Ovary (tissue), 9 donors: ENCODE measurements around the gene HIGD1A. TPM values are rescaled to one million over a fixed set of nuclear protein-coding genes. Genes with fewer than 3 reads are reported as not detected.

Source experiments
- DNase-seq, 5 donors: peaks; one replicate each; pipeline ENCODE4 v3.0.0-alpha.2; 2019 to 2020
- H3K27ac ChIP-seq, 2 donors: fragments of 200-600 bp; one replicate each; pipeline versions ENCODE4 v1.5.1 to v1.8.0; 2019 to 2022
- H3K27me3 ChIP-seq: fragments of 200-600 bp; one replicate; pipeline ENCODE4 v1.8.0; 2022
- H3K36me3 ChIP-seq: fragments of 200-600 bp; sonication (generic); one replicate; pipeline ENCODE4 v1.5.1; 2019
- H3K4me1 ChIP-seq: one replicate; pipeline ENCODE4 v1.8.1; 2013; ENCODE audit warnings: mild to moderate bottlenecking, moderate library complexity; ENCODE audit not compliant: insufficient read depth
- H3K4me3 ChIP-seq: fragments of 200-600 bp; sonication (generic); one replicate; pipeline ENCODE4 v1.5.1; 2017
- H3K9me3 ChIP-seq, 2 donors: fragments of 200-600 bp in 1 of 2; sonication (generic) in 1 of 2; one replicate each; pipeline versions ENCODE4 v1.5.1 to v1.8.1; 2013 to 2019; ENCODE audit warnings: mild to moderate bottlenecking in 1 of 2, moderate library complexity in 1 of 2
- EP300 ChIP-seq: sonication (generic); formaldehyde crosslinking; IDR thresholded peaks from one replicate; pipeline ENCODE4 v1.6.1; 2017; ENCODE audit warnings: antibody characterized with exemption
- POLR2A ChIP-seq: fragments of 450-650 bp; IDR thresholded peaks from one replicate; pipeline ENCODE4 v1.6.1; 2017; ENCODE audit warnings: antibody characterized with exemption, mild to moderate bottlenecking, moderate library complexity
- WGBS, 3 donors: extraction: QIAGEN DNeasy Blood & Tissue Kit in 1 of 3; methylation state at CpG; one replicate each; pipeline versions ENCODE4 v1.1.5 to v1.1.7; 2013 to 2017; 5-methylcytosine and 5-hydroxymethylcytosine counted together
- intact Hi-C, 4 donors: fragments of 100-400 bp; cut with DNase I; formaldehyde crosslinking; loops; one replicate each; pipeline versions ENCODE4 v1.11.0 to v1.15.1; 2022 to 2023
- polyA plus RNA-seq, 2 donors: library from polyadenylated mRNA; stranded (reverse); fragments of 200-250 nt in 1 of 2; fragments of 350-450 nt in 1 of 2; fragmentation: Illumina TruSeq in 1 of 2; extraction: RNeasy Lipid Tissue Mini Kit (QIAGEN cat#74804) in 1 of 2; gene quantifications; one replicate each; pipeline ENCODE4 v1.2.3, GENCODE V29; 2013 to 2014
- total RNA-seq, 7 donors: library from RNA; depleted of rRNA in 2 of 7; stranded (reverse); fragments of >200 nt in 2 of 7; fragmentation: NEBNext Ultra II Directional in 3 of 7; extraction: Animal tissue kit (Norgen Biotek cat#: 25700) in 3 of 7; gene quantifications; one replicate each; pipeline versions ENCODE4 v1.1.0 to v1.2.4, GENCODE V29; 2016 to 2023
- TF ChIP-seq, protein P1 (sequence below), 3 donors: fragments of 450-650 bp in 2 of 3; fragments of 200-600 bp in 1 of 3; IDR thresholded peaks; one replicate each; pipeline versions ENCODE4 v1.5.1 to v1.8.0; 2016 to 2022; ENCODE audit warnings: antibody characterized with exemption in 3 of 3, mild to moderate bottlenecking in 1 of 3
- donor health status: DM: no; HTN: no; CAD: no; lungs with moderate emphysema.
- donor health status: DM: no; HTN: no; CAD: no.
- donor health status: Bipolar disorder and iron deficiency.
- donor health status: DM: yes; HTN: yes; CAD: no.
- donor health status: DM: no; HTN: no; CAD: no.
- donor health status: DM: yes; HTN: yes; CAD: no.

The HIGD1A gene
- total and polyA plus RNA-seq, 9 donors, result 44.6 to 126 (median 65.4) TPM

DNA sequence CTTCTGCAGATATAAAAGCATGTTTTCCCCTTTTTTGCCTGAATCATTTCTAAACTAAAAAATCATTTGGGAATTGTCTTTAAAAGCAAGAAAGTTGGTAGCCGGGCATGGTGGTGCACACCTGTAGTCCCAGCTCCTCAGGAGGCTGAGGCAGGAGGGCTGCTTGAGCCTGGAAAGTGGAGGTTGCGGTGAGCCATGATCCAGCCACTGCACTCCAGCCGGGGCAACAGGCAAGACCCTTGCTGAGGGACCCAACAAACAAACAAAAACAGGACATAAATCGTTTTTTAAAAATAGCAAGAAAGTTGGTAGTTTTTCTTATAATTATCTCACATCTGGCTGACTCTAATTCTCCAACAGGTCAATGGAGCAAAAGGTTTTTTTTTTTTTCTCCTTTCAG is 2.5 kb downstream of the HIGD1A start:
- H3K27me3 ChIP-seq, result no peaks in the 10 kb centered on the region
- 90 to 91% (median 91%) methylated on average over 4 of the region's 4 CpGs for WGBS, 3 donors
- DNase-seq, result no peak
- H3K4me1 ChIP-seq, result no peaks in the 10 kb centered on the region
- intact Hi-C loops, result no loop called here
- H3K4me3 ChIP-seq, result no peak overlapping the region
- no peak overlapping the region for H3K27ac ChIP-seq
- H3K36me3 ChIP-seq, result no peaks in the 10 kb centered on the region
- H3K9me3 ChIP-seq, result no peaks in the 10 kb centered on the region
- TF ChIP-seq POLR2A (no peak), EP300 (no peak)
- TF ChIP-seq, protein P1, sequence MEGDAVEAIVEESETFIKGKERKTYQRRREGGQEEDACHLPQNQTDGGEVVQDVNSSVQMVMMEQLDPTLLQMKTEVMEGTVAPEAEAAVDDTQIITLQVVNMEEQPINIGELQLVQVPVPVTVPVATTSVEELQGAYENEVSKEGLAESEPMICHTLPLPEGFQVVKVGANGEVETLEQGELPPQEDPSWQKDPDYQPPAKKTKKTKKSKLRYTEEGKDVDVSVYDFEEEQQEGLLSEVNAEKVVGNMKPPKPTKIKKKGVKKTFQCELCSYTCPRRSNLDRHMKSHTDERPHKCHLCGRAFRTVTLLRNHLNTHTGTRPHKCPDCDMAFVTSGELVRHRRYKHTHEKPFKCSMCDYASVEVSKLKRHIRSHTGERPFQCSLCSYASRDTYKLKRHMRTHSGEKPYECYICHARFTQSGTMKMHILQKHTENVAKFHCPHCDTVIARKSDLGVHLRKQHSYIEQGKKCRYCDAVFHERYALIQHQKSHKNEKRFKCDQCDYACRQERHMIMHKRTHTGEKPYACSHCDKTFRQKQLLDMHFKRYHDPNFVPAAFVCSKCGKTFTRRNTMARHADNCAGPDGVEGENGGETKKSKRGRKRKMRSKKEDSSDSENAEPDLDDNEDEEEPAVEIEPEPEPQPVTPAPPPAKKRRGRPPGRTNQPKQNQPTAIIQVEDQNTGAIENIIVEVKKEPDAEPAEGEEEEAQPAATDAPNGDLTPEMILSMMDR (IDR thresholded peaks at IDR 0.05), result no peak

DNA sequence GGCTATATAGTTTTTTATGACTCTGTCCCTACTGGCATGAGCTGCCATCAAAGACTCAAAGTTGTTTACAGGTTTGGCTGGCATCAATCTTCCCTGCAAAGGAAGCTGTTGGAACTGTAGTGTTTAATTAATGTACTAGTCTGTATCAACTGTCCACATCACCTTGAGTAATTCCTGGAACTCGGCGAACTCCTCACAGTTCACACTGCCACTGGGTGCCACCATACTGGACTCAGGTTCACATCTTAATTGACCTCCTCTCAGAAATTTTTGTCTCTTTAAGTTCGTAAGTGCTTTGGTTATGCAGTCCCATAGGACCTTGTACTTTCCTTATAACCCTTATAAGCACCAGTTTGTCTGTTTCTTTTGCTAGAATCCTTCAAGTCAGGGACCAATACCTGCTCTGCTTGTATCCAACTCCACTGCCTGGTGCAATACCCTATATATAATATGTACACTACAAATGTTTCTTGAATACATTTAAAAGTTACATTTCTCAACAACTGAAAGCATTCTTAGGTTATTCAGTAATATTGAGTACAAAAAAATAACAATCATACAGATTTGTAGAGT is 3.2 kb downstream of the HIGD1A start:
- Histone ChIP-seq H3K27ac (no peak overlapping the region), H3K4me3 (no peak overlapping the region), H3K36me3 (no peaks in the 10 kb centered on the region), H3K4me1 (no peaks in the 10 kb centered on the region), H3K9me3 (no peaks in the 10 kb centered on the region), H3K27me3 (no peaks in the 10 kb centered on the region)
- intact Hi-C loops, result no loop called here
- DNase-seq, result no peak
- 86 to 91% (median 88%) methylated on average over 3 of the region's 3 CpGs for WGBS, 3 donors
- no peak for TF ChIP-seq EP300
- TF ChIP-seq, protein P1 (IDR thresholded peaks at IDR 0.05), result no peak
- no peak for TF ChIP-seq POLR2A

DNA sequence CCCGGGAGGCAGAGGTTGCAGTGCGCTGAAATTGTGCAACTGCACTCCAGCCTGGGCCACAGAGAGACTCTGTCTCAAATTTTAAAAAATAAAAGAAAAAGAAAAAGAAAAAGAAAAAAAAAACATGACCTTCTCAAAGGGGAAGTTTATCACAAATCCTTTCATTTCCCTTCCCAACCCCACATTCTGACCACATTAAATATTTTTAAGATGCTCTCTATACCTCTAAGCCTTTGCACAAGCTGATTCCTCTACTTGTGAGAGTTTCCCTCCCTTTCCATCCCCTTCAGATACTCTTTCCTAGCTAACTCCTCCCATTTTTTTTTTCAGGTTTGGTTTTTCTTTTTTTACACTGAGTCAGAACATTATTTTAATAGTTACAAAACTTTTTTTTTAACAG is 4.0 kb downstream of the HIGD1A start:
- Histone ChIP-seq H3K9me3 (no peaks in the 10 kb centered on the region), H3K36me3 (no peaks in the 10 kb centered on the region), H3K4me1 (no peaks in the 10 kb centered on the region), H3K27me3 (no peaks in the 10 kb centered on the region), H3K27ac (no peak overlapping the region), H3K4me3 (no peak overlapping the region)
- 95 to 99% (median 97%) methylated on average over 2 of the region's 2 CpGs for WGBS, 3 donors
- TF ChIP-seq POLR2A, result no peak
- TF ChIP-seq EP300, result no peak
- TF ChIP-seq, protein P1 (IDR thresholded peaks at IDR 0.05), result no peak
- intact Hi-C loops, result no loop called here
- DNase-seq, result no peak

DNA sequence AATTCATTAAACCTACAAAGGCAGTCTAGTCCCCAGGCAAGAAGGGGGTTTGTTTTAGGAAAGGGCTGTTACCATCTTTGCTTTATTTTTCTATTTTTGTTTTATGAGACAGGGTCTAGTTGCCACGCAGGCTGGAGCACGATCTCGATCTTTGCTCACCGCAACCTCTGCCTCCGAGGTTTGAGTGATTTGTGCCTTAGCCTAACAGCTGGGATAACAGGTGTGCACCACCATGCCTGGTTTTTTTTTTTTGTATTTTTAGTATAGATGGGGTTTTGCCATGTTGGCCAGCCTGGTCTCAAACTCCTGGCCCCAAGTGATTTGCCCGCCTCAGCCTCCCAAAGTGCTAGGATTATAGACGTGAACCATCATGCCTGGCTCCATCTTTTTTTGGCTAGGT is 4.9 kb downstream of the HIGD1A start:
- no peak overlapping the region for H3K27ac ChIP-seq
- H3K4me3 ChIP-seq, result no peak overlapping the region
- DNase-seq, result no peak
- WGBS, 3 donors, result 83 to 85% (median 84%) methylated on average over 7 of the region's 7 CpGs
- intact Hi-C loops, result no loop called here
- H3K9me3 ChIP-seq, result no peaks in the 10 kb centered on the region
- TF ChIP-seq, protein P1 (IDR thresholded peaks at IDR 0.05), result no peak
- no peak for TF ChIP-seq EP300
- TF ChIP-seq POLR2A, result no peak
- H3K4me1 ChIP-seq, result no peaks in the 10 kb centered on the region
- no peaks in the 10 kb centered on the region for H3K27me3 ChIP-seq
- no peaks in the 10 kb centered on the region for H3K36me3 ChIP-seq
